Progenitor cell of endocrine pancreas (in vitro differentiated cells): ENCODE measurements around the gene CXCL14. TPM values are rescaled to one million over a fixed set of nuclear protein-coding genes. Genes with fewer than 3 reads are reported as not detected.

Experiments
- DNase-seq: peaks from one replicate; pipeline ENCODE4 v3.0.0; 2021; ENCODE audit warnings: low spot score; ENCODE audit not compliant: unreplicated experiment
- H3K27ac Mint-ChIP-seq: 2 replicates; pipeline ENCODE4 v1.8.0; 2021; ENCODE audit warnings: mild to moderate bottlenecking, moderate library complexity, mixed read lengths
- H3K27me3 Mint-ChIP-seq: 2 replicates; pipeline ENCODE4 v1.8.0; 2021; ENCODE audit warnings: mixed read lengths
- H3K36me3 Mint-ChIP-seq: 2 replicates; pipeline ENCODE4 v1.8.0; 2022; ENCODE audit warnings: mixed read lengths; ENCODE audit not compliant: insufficient read depth
- H3K4me1 Mint-ChIP-seq: 2 replicates; pipeline ENCODE4 v1.8.0; 2021; ENCODE audit warnings: low read depth, mixed read lengths
- H3K4me3 Mint-ChIP-seq: 2 replicates; pipeline ENCODE4 v1.8.0; 2021; ENCODE audit warnings: low read depth, mild to moderate bottlenecking, moderate library complexity, mixed read lengths
- H3K9me3 Mint-ChIP-seq: 2 replicates; pipeline ENCODE4 v1.8.0; 2021; ENCODE audit warnings: low read depth, mixed read lengths
- total RNA-seq: library from RNA; stranded (reverse); gene quantifications from 2 replicates; pipeline ENCODE4 v1.2.1, GENCODE V29; 2021
- TF ChIP-seq, protein P1 (sequence below): fragments of 200-600 bp; sonication (generic); IDR thresholded peaks from one replicate; pipeline ENCODE4 v1.5.0; 2021; ENCODE audit warnings: antibody characterized with exemption, mild to moderate bottlenecking; ENCODE audit not compliant: unreplicated experiment

CXCL14 gene
- total RNA-seq, 1 donor from 2014 or later: 6.1 TPM

DNA sequence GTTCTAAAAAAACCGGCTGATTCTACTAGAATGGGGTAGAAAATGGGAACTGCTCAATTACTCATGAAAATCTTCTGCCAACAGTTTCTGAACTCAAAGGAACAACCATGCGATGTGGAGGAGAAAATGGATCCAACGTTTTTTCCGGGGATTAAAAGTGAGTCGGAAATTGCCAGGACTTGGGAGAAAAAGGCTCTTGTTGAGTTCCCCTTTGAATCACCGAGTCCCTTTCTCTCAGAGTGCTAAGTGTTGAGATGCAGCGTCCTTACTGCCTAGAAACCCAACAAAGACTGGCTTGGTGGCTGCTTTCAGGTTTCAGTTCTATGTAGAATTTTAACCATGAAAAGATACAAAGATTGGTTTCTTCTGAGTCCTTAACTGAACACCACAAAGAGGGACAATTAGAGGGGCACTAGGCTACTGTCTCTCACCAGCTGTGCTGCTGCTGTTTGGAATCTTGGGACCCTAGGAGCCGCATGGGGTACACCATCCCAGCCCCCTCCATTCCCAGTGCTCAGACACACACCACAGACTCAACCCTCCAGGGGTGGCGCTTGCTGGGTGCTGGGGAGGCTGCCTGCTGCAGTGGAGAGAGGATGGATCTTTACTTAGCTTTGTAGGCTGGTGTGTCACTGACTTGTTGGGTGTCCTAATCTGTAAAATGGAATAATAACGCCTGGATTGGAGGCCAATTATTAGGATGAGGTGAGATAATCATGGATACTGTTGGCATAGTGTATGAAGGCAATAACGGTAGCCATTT, 21.5 kb downstream of the CXCL14 start:
- no peaks in the 10 kb centered on the region for H3K36me3 Mint-ChIP-seq
- TF ChIP-seq, protein P1, sequence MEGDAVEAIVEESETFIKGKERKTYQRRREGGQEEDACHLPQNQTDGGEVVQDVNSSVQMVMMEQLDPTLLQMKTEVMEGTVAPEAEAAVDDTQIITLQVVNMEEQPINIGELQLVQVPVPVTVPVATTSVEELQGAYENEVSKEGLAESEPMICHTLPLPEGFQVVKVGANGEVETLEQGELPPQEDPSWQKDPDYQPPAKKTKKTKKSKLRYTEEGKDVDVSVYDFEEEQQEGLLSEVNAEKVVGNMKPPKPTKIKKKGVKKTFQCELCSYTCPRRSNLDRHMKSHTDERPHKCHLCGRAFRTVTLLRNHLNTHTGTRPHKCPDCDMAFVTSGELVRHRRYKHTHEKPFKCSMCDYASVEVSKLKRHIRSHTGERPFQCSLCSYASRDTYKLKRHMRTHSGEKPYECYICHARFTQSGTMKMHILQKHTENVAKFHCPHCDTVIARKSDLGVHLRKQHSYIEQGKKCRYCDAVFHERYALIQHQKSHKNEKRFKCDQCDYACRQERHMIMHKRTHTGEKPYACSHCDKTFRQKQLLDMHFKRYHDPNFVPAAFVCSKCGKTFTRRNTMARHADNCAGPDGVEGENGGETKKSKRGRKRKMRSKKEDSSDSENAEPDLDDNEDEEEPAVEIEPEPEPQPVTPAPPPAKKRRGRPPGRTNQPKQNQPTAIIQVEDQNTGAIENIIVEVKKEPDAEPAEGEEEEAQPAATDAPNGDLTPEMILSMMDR: no peak
- H3K27ac Mint-ChIP-seq: no peak overlapping the region
- no peak overlapping the region for H3K4me3 Mint-ChIP-seq
- no peak for DNase-seq
- no peaks in the 10 kb centered on the region for H3K9me3 Mint-ChIP-seq
- H3K27me3 Mint-ChIP-seq: peaks cover 58% of the 10 kb centered on the region
- H3K4me1 Mint-ChIP-seq: no peaks in the 10 kb centered on the region

DNA sequence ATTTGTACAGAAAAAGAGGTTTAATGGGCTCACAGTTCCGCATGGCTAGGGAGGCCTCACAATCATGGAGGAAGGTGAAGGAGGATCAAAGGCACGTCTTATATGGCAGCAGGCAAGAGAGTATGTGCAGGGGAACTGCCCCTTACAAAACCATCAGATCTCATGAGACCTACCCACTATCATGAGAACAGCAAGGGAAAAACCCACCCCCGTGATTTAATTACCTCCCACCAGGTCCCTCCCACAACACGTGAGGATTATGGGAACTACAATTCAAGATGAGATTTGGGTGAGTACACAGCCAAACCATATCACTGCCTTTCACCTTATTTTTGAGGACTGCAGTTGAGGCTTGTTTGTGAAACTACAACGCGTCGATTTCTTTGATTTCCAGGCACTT, 22.2 kb downstream of the CXCL14 start:
- Mint-ChIP-seq H3K36me3 (no peaks in the 10 kb centered on the region), H3K9me3 (no peaks in the 10 kb centered on the region), H3K27ac (no peak overlapping the region), H3K27me3 (peaks cover 58% of the 10 kb centered on the region), H3K4me1 (peaks cover 1% of the 10 kb centered on the region), H3K4me3 (no peak overlapping the region)
- TF ChIP-seq, protein P1: no peak
- DNase-seq: no peak

DNA sequence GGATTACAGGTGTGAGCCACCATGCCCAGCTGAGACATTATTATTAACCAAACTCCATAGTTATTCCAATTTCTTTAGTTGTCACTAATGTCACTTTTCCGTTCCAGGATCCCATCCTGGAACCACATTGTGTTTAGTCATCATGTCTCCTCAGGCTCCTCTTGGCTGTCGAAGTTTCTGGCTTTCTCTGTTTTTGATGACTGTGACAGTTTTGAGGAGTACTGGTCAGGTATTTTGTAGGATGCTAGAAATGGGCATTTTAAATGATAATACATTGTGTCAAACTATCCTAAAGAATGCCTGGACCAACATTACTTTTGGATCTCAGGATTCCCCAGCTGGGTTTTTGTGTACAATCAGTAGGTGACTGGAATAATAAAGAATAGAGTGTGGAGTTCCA, 23.3 kb downstream of the CXCL14 start:
- TF ChIP-seq, protein P1: no peak
- H3K36me3 Mint-ChIP-seq: no peaks in the 10 kb centered on the region
- H3K4me1 Mint-ChIP-seq: peaks cover 1% of the 10 kb centered on the region
- peaks cover 59% of the 10 kb centered on the region for H3K27me3 Mint-ChIP-seq
- DNase-seq: no peak
- H3K4me3 Mint-ChIP-seq: no peak overlapping the region
- no peak overlapping the region for H3K27ac Mint-ChIP-seq
- H3K9me3 Mint-ChIP-seq: no peaks in the 10 kb centered on the region

DNA sequence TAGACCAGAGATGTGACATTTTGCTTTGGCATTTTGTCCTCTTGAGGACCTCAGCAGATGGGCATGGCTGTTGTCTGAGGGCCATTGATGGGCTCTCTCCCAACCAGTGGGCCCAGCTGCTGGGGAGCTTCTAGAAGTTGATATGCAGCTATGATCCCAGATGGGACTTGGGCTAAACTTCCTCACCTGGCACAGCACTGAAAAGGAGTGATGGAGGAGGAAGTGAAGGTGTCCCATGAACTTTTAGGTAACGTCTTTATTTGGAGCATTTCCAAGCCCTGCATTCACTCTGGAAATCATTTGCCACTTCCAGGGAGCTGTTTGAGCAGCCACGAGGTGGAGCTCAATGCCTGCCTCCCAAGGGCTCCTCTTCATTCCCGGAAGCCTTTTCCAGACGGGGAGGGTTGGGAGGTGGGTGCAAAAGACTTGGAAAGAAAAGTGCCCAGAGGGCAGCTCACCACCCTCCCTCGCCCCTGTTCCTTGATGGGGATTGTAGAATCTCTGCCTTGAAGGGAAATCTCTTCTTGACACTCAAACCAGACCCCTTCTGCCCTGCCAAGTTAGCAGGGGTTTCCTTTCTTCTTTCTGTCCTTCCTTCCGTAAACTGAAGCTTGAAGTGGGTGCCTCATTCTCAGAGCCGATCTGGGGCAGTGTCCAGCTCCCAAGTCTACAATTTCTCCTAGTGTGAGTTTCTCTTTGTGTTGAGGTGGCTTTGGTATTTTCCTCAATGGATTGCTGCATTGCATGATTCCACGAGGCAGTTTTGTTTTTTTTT, 24.9 kb downstream of the CXCL14 start:
- H3K4me3 Mint-ChIP-seq: no peak overlapping the region
- peaks cover 63% of the 10 kb centered on the region for H3K27me3 Mint-ChIP-seq
- no peaks in the 10 kb centered on the region for H3K36me3 Mint-ChIP-seq
- DNase-seq: no peak
- no peaks in the 10 kb centered on the region for H3K9me3 Mint-ChIP-seq
- TF ChIP-seq, protein P1: peak; percentile 48
- H3K4me1 Mint-ChIP-seq: peaks cover 1% of the 10 kb centered on the region
- no peak overlapping the region for H3K27ac Mint-ChIP-seq

DNA sequence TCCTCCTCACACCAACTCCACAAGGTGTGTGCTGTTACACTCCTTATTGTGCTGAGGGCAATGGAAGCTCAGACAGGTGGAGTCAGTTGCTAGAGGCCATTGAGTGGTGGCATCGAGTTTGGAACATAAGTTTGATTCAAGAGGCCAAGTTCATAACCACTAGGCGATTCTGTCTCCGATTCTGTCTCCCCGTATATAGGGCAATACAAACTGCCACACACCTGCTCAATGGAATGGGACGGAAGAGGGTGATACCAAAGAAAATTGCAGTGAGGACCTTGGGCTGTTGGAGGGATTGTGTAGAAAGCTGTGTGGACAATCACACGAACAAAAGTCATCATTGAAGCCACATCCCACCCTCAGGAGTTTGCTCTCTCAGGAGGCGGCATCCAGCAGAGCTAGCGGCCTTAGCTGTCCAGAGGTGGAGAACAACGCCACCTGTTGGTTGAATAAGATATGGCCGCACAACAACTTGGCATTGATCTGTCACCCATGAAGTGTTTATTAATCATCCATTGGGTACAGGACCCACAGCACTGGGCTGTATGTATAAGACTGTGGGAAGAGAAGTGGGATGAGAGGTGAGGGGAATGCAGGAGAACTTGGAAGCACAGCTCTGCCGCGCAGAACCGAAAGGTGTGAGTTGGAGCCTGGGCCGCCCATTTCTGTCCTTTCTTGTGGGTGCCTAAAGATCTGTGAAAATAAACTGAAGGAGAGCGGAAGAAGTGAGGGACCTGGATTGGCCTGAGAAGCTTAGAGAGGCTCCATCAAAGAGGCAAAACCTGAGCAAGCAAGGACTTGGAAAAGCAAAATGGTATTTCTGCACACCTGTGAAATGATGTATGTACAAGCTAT, 27.0 kb downstream of the CXCL14 start:
- TF ChIP-seq, protein P1: peak; percentile 95
- H3K4me3 Mint-ChIP-seq: no peak overlapping the region
- H3K36me3 Mint-ChIP-seq: no peaks in the 10 kb centered on the region
- peaks cover 66% of the 10 kb centered on the region for H3K27me3 Mint-ChIP-seq
- H3K9me3 Mint-ChIP-seq: no peaks in the 10 kb centered on the region
- peak; percentile 67 for DNase-seq
- no peak overlapping the region for H3K27ac Mint-ChIP-seq
- peaks cover 1% of the 10 kb centered on the region for H3K4me1 Mint-ChIP-seq
